ENCODE results near the gene SHFL. TPM values are rescaled to one million over a fixed set of nuclear protein-coding genes. Genes with fewer than 3 reads are reported as not detected.

The SHFL gene
- total RNA-seq, 4 donors from 2014 or later: 18.5 to 46.1 (median 32.6) TPM

DNA sequence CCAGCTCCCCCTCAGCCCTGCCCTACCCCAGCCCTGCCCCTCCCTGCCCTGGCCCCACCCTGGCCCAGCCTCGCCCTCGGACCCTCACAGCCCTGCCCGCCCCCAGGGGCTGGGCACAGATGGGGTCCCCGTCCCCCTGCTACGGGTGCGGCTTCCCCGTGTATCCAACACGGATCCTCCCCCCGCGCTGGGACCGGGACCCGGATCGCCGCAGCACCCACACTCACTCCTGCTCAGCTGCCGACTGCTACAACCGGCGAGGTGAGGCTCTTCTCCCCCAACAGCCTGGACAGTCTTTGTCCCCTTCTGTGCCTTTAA is 5.2 kb downstream of the SHFL start:
- no peak for TF ChIP-seq POLR2A (IDR thresholded peaks at IDR 0.05)
- TF ChIP-seq, protein P1, sequence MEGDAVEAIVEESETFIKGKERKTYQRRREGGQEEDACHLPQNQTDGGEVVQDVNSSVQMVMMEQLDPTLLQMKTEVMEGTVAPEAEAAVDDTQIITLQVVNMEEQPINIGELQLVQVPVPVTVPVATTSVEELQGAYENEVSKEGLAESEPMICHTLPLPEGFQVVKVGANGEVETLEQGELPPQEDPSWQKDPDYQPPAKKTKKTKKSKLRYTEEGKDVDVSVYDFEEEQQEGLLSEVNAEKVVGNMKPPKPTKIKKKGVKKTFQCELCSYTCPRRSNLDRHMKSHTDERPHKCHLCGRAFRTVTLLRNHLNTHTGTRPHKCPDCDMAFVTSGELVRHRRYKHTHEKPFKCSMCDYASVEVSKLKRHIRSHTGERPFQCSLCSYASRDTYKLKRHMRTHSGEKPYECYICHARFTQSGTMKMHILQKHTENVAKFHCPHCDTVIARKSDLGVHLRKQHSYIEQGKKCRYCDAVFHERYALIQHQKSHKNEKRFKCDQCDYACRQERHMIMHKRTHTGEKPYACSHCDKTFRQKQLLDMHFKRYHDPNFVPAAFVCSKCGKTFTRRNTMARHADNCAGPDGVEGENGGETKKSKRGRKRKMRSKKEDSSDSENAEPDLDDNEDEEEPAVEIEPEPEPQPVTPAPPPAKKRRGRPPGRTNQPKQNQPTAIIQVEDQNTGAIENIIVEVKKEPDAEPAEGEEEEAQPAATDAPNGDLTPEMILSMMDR (IDR thresholded peaks at IDR 0.05): no peak
- Histone ChIP-seq H3K4me1 (peaks cover 6 to 11% of the 10 kb centered on the region in 2 donors), H3K36me3 (no peaks in the 10 kb centered on the region), H3K4me3 (replicated peaks in 1 of 3) (no peak overlapping the region), H3K27me3 (no peaks in the 10 kb centered on the region), H3K27ac (no peak overlapping the region), H3K9me3 (no peaks in the 10 kb centered on the region)
- intact Hi-C loops (cut with DNase I): no loop called here
- no peak for DNase-seq
- WGBS, 2 donors: 94 to 96% methylated on average over 10 of the region's 17 CpGs

GRCh38 chr19:10091895-10092641 is 6.0 kb downstream of the SHFL start:
- 90% methylated on average over 13 of the region's 13 CpGs for WGBS, 2 donors
- Histone ChIP-seq H3K4me1 (peaks cover 3 to 11% of the 10 kb centered on the region in 2 donors), H3K27ac (no peak overlapping the region), H3K4me3 (replicated peaks in 1 of 3) (no peak overlapping the region), H3K27me3 (no peaks in the 10 kb centered on the region), H3K36me3 (no peaks in the 10 kb centered on the region), H3K9me3 (no peaks in the 10 kb centered on the region)
- TF ChIP-seq, protein P1 (IDR thresholded peaks at IDR 0.05): no peak
- TF ChIP-seq POLR2A (IDR thresholded peaks at IDR 0.05): no peak
- DNase-seq: no peak
- intact Hi-C loops (cut with DNase I): no loop called here

DNA sequence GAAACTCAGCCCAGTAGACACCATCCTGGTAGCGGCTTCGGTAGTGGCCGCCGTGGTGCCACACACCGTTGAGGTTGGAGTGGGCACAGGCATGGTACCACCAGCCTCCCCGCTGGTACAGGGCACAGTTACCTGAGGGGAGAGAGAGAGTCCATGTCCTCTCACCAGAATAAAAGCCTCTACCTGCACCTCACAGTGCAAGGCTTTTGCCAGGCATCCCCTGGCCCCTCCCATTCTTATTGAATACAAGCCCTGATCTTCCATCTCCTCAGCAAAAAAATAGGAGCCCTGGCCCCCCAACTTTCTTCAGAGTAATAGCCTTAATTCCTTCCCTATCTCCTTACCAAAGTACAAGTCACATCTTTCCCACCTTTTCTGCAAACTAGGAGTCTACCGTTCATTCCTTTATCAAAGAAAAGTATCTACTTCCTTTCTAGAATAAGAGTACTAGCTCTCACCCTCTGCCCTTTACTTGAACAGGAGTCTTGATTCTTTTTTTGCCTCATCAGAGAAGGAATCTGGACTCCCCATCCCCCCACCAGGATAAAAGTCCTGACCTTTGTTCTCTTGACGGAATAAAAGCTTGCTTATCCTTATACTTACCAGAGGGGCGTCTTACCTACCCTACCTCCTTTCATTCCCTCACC is 6.7 kb downstream of the SHFL start:
- 93 to 98% methylated on average over 7 to 9 of the region's 9 CpGs for WGBS, 2 donors
- Histone ChIP-seq H3K27me3 (no peaks in the 10 kb centered on the region), H3K27ac (no peak overlapping the region), H3K9me3 (no peaks in the 10 kb centered on the region), H3K36me3 (no peaks in the 10 kb centered on the region), H3K4me3 (replicated peaks in 1 of 3) (no peak overlapping the region), H3K4me1 (peaks cover 3 to 10% of the 10 kb centered on the region in 2 donors)
- DNase-seq: no peak
- no peak for TF ChIP-seq POLR2A (IDR thresholded peaks at IDR 0.05)
- TF ChIP-seq, protein P1 (IDR thresholded peaks at IDR 0.05): no peak
- intact Hi-C loops (cut with DNase I): no loop called here

GRCh38 chr19:10093295-10094186 is 7.4 kb downstream of the SHFL start:
- H3K4me3 ChIP-seq (replicated peaks in 1 of 3): no peak overlapping the region
- no peak for DNase-seq
- no peaks in the 10 kb centered on the region for H3K9me3 ChIP-seq
- no peaks in the 10 kb centered on the region for H3K27me3 ChIP-seq
- 91 to 92% methylated on average over 17 to 20 of the region's 22 CpGs for WGBS, 2 donors
- H3K27ac ChIP-seq: no peak overlapping the region
- TF ChIP-seq, protein P1 (IDR thresholded peaks at IDR 0.05): no peak
- no peak for TF ChIP-seq POLR2A (IDR thresholded peaks at IDR 0.05)
- H3K4me1 ChIP-seq: peaks cover 3 to 10% of the 10 kb centered on the region in 2 donors
- H3K36me3 ChIP-seq: no peaks in the 10 kb centered on the region
- intact Hi-C loops (cut with DNase I): no loop called here
